ENCODE results near the gene EOMES.

The EOMES gene

GRCh38 chr3:27685474-27685873 lies 36.6 kb downstream of the EOMES start:
- TF ChIP-seq CTCF (conservative IDR thresholded peaks at IDR 0.05; ENCODE audit: low read depth, low read length) = no peak
- H3K36me3 ChIP-seq (ENCODE audit: insufficient read depth) = no peaks in the 10 kb centered on the region
- H2AFZ ChIP-seq (ENCODE audit: low read depth) = no peak overlapping the region
- peaks cover 3% of the 10 kb centered on the region for H3K4me1 ChIP-seq (ENCODE audit: low read depth, poor library complexity, severe bottlenecking)
- no peaks in the 10 kb centered on the region for H4K20me1 ChIP-seq (ENCODE audit: insufficient read depth)
- H3K27me3 ChIP-seq (ENCODE audit: insufficient read depth, low read depth) = no peaks in the 10 kb centered on the region
- no peak overlapping the region for H3K9ac ChIP-seq
- H3K27ac ChIP-seq = no peak overlapping the region
- H3K4me2 ChIP-seq = no peak overlapping the region
- no peaks in the 10 kb centered on the region for H3K79me2 ChIP-seq (ENCODE audit: insufficient read depth, low read depth)
- H3K4me3 ChIP-seq (IDR thresholded peaks at IDR 0.05; ENCODE audit: insufficient read depth, low read depth, low read length) = no peak overlapping the region

- Histone ChIP-seq H3K4me3 (IDR thresholded peaks at IDR 0.05; ENCODE audit: insufficient read depth, low read depth, low read length) (no peak overlapping the region), H4K20me1 (ENCODE audit: insufficient read depth) (no peaks in the 10 kb centered on the region), H3K4me2 (no peak overlapping the region), H3K9ac (no peak overlapping the region), H2AFZ (ENCODE audit: low read depth) (no peak overlapping the region), H3K27me3 (ENCODE audit: insufficient read depth, low read depth) (no peaks in the 10 kb centered on the region), H3K4me1 (ENCODE audit: low read depth, poor library complexity, severe bottlenecking) (peaks cover 3% of the 10 kb centered on the region), H3K27ac (no peak overlapping the region), H3K79me2 (ENCODE audit: insufficient read depth, low read depth) (no peaks in the 10 kb centered on the region), H3K36me3 (ENCODE audit: insufficient read depth) (no peaks in the 10 kb centered on the region)
- no peak for TF ChIP-seq CTCF (conservative IDR thresholded peaks at IDR 0.05; ENCODE audit: low read depth, low read length)
Measured at GRCh38 chr3:27684302-27684701, 37.8 kb downstream of the EOMES start.

- no peaks in the 10 kb centered on the region for H3K27me3 ChIP-seq (ENCODE audit: insufficient read depth, low read depth)
- no peak overlapping the region for H3K4me2 ChIP-seq
- H3K4me1 ChIP-seq (ENCODE audit: low read depth, poor library complexity, severe bottlenecking) = peaks cover 3% of the 10 kb centered on the region
- no peak overlapping the region for H3K4me3 ChIP-seq (IDR thresholded peaks at IDR 0.05; ENCODE audit: insufficient read depth, low read depth, low read length)
- H4K20me1 ChIP-seq (ENCODE audit: insufficient read depth) = no peaks in the 10 kb centered on the region
- H3K27ac ChIP-seq = no peak overlapping the region
- peak; percentile 56 for TF ChIP-seq CTCF (conservative IDR thresholded peaks at IDR 0.05; ENCODE audit: low read depth, low read length)
- no peaks in the 10 kb centered on the region for H3K79me2 ChIP-seq (ENCODE audit: insufficient read depth, low read depth)
- H3K36me3 ChIP-seq (ENCODE audit: insufficient read depth) = no peaks in the 10 kb centered on the region
- H2AFZ ChIP-seq (ENCODE audit: low read depth) = peak overlapping the region; percentile 61
- H3K9ac ChIP-seq = no peak overlapping the region
Measured at GRCh38 chr3:27681249-27681748, 40.8 kb downstream of the EOMES start.

GRCh38 chr3:27680517-27681246 lies 41.4 kb downstream of the EOMES start:
- Histone ChIP-seq H3K9ac (no peak overlapping the region), H3K27me3 (ENCODE audit: insufficient read depth, low read depth) (no peaks in the 10 kb centered on the region), H4K20me1 (ENCODE audit: insufficient read depth) (no peaks in the 10 kb centered on the region), H3K4me1 (ENCODE audit: low read depth, poor library complexity, severe bottlenecking) (peaks cover 3% of the 10 kb centered on the region), H3K4me3 (IDR thresholded peaks at IDR 0.05; ENCODE audit: insufficient read depth, low read depth, low read length) (no peak overlapping the region), H3K4me2 (no peak overlapping the region), H3K36me3 (ENCODE audit: insufficient read depth) (no peaks in the 10 kb centered on the region), H3K79me2 (ENCODE audit: insufficient read depth, low read depth) (no peaks in the 10 kb centered on the region), H3K27ac (no peak overlapping the region), H2AFZ (ENCODE audit: low read depth) (peak overlapping the region; percentile 61; the same call in 1 of the 2 replicates)
- no peak; the same call in 1 of the 2 replicates for TF ChIP-seq CTCF (conservative IDR thresholded peaks at IDR 0.05; ENCODE audit: low read depth, low read length)

Data from KMS-11 (cell line).